Superior temporal gyrus (tissue), 1 donor: ENCODE data around the gene GIPR.
A peak's percentile ranks its signal among the peaks of the same experiment; 100 is the strongest.
"Not testable (repeated sequence)": the region's sequence is repeated elsewhere in the genome, so short reads cannot be mapped to it uniquely, and the experiment has no call there.

Experiments used
- DNase-seq: peaks from one replicate; pipeline ENCODE4 v3.0.0-alpha.2; 2016; ENCODE audit errors: extremely low spot score

GIPR gene

DNA sequence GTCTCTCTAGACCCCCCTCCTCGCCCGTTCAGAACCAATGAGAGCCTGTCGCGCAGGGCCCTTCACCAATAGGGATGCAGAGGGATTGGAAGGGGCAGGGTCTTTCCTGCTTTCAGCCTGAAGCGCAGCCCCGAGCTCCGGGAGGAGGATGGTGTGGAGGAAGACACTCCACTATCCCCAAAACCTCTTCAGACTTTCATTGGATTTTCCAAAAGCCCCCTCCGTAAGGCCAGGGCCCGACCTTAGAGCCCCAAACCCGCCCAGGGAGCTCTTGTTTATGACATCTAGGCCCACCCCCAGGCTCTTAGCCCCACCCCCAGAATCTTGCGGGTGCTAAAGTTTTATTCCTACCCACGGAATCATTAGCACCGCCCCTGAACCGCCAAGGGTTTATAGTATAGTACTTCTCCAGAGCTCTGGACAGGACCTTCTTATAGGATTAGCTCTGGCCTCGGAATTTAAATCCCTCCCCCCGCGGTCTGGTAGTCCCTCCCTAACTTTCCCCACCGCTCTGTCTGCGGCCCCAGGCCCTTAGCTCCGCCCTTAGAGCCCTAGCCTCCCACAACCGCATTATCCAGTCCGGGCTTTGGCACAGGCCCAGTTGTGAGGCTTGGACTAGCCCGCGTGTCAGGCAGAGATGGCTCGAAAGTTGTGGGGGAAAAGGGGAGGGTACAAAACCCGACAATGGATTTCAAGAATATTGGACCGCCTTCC is 22.2 kb upstream of the GIPR start:
- DNase-seq = peak; percentile 99

DNA sequence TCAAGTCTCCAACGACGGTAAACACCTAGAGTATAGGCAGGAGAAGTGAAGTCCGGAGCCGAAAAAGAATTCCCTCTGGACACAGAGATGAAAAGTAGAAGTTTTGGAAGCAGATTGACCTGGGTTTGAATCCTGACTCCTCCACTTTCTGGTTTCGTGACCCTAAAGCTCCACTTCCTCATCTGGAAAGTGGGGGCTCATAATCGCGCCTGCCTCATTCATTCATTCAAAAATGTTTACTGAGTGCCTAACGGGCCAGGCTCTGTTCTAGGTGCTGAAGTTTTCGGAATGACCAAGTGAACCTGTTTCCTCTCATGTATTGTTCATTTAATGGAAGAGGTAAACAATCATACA is 21.7 kb upstream of the GIPR start:
- no peak for DNase-seq

DNA sequence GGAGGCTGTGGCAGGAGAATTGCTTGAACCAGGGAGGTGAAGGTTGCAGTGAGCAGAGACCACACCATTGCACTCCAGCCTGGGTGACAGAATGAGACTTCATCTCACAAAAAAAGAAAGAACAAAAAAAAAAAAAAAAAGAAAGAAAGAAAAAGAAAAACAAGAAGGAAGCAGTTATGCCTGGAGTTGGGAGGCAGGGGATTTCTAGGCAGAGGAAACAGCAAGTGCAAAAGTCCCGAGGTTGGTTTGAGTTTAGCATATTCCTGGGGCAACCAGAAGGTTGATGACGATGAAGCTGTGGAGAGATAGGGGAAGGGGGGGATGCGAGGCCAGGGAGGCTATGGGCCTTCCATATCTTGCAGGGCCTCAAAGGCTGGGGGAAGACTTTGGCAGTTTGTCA is 17.3 kb upstream of the GIPR start:
- DNase-seq = no peak

DNA sequence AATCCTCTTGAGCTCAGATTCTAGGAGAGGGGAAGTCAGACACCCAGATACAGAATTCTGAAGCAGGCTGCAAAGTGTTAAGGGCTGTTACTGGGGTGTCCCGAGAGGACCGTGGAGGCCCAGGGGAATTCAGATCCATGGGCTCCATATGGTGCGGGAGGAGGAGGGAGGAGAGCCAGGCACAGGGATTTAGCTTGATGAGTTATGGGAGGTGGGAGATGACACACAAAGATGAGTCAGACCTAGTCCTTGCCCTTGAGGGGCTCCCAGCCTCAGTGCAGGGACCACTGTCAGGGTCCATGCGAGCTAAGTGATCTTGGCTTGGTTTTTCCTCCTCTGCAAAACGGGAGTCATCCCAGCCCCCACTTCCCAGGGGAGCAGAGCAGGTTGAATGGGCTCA is 14.4 kb upstream of the GIPR start:
- DNase-seq = no peak

DNA sequence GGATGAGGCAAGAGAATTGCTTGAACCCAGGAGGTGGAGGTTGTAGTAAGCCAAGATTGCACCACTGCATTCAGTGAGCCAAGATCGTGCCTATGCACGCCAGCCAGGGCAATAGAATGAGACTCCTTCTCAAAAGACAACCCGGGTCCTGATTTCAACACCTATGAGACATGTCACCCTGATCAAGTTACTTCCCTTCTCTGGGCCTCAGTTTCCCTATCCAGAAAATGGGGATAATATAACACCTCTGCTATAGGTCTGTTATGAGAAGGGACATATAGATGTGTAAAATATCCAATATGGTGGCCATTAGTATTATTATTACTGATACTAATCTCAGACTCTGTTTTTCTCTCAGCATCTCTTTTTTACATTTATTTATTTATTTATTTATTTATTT is 12.9 kb upstream of the GIPR start:
- no peak for DNase-seq

DNA sequence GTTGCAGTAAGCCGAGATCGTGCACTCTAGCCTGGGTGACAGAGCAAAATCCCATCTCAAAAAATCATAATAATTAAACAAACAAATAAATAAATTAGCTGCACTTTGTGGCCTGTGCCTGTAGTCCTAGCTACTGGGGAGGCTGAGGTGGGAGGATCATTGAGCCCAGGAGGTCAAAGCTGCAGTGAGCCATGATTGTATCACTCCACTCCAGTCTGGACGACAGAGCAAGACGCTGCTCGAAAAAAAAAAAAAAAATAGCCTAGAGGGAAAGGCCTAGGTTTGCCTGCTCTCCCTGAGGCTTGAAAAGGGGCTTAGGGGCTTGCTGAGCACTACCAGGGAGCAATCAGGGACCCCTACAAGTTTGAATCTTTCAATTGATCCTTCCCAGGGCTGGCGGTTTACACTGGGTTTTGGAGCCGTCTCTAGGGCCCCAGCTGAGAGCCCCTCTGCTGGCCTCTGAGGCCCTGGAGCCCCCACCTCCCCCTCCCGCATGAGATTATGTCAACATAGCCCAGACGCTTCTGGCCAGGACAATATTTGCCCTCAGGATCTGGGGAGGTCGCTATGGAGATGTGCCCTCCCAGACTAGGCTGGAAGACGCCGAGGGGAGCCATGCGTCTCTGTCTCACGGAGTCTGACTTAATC is 10.4 kb upstream of the GIPR start:
- no peak for DNase-seq

DNA sequence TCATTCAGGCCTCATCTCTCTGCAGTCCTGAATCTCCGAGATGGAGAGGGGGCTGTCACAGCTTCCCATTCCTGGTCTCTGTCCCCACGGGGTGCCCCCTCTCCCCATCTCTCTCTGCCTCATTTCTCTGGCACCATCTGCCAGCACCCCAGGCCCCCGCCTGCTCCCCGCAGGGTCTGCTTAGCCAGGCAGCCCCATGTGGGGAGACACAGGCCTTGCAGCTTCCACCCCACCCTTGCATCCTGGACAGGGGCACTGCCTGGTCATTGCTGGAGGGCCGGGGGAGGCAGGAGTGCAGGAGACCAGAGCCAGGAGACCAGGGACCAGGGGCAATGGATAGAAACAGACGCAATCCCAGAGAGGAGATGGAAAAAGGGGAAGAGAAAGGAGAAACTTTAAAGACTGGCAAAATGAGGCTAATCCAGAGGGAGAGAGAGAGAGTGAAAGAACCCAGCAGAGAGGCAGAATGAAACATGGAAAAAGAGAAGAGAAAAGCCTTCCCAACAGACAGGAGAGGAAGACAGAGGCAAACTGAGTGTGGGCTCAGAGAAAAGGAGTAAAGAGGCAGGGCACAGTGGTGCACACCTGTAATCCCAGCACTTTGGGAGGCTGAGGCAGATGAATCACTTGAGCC is 8.8 kb upstream of the GIPR start:
- DNase-seq = no peak

DNA sequence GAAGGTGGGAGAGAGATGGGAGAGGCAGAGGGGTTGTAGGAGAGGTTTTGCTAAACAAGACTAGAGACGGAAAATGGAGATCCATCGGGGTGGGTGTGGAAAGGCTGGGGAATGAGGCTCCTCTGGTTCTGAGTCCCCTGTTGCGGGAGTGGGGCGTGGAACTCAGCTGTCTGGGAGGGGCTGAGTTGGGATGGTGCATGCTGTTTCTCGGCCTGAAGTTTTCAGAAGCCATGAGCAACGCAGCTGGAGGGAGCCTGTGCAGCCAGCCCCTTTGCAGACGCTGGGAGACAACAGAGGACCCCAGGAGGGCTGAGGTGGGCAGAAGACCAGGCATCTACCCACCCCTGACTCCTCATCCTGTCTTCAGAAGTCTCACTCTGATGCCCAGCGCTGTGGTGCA is 7.4 kb upstream of the GIPR start:
- no peak for DNase-seq

DNA sequence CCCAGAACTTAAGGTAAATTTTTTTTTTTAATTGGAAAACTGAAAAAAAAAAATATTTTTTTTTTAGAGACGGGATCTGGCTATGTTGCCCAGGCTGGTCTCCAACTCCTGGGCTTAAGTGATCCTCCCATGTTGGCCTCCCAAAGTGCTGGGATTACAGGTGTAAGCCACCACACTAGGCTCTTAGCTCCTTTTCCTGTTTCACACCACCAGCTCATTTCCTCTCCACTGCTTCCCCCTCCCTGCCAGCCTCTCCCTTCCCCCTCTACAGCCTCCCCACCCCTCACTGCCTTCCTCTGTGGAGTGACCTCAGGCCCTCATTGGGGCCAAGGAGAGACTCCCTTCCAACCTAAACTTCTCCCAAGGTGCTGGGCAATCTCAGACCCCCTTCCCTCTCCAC is 4.2 kb upstream of the GIPR start:
- no peak for DNase-seq

DNA sequence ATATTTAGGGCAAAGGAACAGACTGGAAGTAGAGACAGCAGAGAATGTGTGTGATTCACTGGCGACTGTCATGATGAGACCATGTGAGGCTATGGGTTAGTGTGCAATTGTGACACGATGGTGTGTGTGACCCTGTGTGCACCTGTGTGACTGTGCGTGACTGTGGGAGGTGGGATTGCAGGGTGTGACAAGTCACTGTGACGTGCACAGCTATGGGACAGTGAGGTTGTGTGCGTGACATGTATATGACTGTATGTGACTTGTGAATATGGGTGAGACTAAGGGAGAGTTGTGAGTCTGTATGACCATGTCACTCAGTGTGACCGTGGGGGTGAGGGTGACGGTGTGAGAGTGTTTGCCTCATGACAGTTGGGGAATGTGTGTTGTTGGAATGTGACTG is 3.4 kb upstream of the GIPR start:
- no peak for DNase-seq

DNA sequence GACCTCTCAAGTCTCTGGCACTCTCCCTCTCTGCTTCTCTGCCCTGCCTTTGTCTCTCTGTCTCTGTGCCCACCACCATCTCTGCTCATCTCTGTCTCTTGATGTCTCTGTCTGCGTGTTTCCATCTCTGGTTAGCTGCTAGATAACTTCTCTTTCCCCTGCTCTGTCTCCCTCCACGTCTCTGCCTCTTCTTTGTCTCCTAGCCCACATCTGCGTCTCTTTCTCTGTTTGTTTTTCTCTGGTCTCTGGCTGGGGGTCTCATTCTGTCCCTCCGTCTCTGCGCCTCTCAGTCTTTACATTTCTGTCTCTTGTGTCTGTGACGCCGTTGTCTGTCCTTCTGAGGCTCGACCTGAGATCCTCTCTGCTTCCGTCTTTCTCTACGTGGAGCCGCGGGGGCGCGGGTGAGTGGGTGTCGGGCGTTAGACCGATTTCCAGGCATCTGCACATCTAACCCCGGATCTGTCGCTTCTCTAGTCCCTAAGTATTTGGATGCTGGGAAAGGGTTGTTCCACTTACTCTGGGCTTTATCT is 386 bp downstream of the GIPR start:
- DNase-seq = no peak

DNA sequence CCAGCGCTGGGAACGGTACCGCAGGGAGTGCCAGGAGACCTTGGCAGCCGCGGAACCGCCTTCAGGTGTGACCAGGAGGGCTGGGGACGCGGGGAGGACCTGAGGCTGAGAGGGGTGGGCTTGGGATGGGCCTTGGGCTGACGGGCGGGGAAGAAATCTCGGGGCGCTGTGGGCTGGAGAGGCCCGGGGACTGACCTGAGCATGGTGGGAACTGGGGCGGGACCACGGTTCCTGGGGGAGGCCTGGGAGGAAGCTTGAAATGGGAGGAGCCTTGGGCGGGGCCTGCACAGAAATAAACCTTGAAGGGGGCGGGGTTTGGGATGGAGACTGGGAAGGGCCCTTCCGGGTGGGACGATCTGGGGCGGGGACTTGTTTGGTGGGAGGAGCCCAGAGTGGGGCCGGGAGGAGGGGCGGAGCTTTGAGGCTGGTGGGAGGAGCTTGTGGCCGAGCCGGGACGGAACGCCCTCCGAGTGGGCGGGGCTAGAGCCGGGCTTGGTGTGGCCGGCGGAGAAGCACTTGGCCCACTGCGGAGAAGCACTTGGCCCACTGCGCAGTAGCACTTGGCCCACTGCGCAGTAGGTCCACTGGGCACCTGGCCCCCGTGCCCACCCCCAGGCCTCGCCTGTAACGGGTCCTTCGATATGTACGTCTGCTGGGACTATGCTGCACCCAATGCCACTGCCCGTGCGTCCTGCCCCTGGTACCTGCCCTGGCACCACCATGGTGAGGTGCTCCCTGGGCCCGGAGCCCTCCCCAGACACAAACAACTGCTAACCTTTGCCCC is 2.8 kb downstream of the GIPR start:
- peak; percentile 61 for DNase-seq

DNA sequence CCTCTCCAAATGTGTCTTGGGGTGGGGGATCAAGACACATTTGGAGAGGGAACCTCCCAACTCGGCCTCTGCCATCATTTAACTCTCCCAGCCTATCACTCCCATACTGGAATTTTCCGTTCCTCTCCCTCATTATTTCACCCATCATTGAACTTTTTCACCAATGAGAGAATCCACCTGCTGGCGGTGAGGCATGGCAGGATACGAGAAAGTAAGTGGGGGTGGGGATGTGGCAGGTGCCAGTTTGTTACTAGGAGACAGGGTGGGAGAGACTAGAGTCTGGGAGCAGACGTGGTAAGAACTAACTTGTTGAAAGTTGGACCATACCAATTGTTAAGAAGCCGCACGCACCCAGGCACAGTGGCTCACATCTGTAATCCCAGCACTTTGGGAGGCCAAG is 6.9 kb downstream of the GIPR start:
- no peak for DNase-seq

DNA sequence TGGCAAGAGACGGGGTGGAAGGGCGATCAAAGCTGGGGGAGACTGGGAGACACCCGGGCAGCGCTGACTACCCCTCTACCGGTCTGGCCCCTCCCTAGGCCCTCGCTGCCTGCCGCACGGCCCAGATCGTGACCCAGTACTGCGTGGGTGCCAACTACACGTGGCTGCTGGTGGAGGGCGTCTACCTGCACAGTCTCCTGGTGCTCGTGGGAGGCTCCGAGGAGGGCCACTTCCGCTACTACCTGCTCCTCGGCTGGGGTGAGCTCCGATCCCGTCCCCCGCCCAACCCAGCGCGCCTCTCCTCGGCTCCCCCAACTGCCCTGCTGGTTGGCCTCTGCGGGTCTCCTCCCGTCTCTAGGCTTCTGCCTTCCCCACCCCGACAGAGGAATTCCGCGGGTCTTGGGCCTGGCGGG is 8.8 kb downstream of the GIPR start:
- DNase-seq = no peak

DNA sequence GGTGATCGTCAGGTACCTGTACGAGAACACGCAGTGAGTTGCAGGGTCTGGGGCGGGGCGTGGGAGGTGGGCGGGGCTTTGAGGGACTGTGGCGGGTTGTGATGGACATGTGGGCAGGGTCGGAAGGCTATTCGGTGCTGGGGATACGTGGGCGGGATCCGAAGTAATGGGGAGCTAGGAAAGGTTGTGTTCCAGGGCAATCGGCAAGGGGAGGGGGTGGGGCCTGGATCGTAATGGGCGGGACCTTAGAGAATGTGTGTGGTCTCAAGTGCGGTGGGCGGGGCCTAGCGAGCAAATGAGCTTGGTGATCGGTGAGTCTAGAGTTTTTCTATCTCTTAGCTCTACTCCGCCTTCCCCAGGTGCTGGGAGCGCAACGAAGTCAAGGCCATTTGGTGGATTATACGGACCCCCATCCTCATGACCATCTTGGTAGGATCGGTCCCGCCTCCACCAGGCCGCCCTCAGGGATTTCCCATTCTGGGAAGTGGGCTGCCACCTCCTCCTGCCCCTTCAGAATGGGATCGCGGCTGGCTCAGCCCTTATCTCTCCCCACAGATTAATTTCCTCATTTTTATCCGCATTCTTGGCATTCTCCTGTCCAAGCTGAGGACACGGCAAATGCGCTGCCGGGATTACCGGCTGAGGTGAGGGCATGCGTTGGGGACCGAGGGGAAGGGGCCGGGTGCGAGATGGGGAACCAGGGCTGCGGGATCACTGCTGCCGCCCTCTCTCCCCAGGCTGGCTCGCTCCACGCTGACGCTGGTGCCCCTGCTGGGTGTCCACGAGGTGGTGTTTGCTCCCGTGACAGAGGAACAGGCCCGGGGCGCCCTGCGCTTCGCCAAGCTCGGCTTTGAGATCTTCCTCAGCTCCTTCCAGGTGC is 9.6 kb downstream of the GIPR start:
- peak; percentile 58 for DNase-seq

DNA sequence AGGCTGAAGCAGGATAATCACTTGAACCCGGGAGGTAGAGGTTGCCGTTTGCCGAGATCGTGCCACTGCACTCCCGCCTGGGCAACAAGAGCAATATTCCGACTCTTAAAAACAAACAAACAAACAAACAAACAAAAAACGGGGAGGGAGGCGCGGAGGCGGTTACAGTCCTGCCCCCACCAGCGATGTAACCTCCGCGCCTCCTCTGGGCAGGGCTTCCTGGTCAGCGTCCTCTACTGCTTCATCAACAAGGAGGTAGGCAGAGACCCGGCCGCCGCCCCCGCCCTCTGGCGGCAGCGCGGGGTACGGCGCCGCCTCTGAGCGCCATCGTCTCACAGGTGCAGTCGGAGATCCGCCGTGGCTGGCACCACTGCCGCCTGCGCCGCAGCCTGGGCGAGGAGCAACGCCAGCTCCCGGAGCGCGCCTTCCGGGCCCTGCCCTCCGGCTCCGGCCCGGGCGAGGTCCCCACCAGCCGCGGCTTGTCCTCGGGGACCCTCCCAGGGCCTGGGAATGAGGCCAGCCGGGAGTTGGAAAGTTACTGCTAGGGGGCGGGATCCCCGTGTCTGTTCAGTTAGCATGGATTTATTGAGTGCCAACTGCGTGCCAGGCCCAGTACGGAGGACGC is 13.5 kb downstream of the GIPR start:
- peak; percentile 85 for DNase-seq

DNA sequence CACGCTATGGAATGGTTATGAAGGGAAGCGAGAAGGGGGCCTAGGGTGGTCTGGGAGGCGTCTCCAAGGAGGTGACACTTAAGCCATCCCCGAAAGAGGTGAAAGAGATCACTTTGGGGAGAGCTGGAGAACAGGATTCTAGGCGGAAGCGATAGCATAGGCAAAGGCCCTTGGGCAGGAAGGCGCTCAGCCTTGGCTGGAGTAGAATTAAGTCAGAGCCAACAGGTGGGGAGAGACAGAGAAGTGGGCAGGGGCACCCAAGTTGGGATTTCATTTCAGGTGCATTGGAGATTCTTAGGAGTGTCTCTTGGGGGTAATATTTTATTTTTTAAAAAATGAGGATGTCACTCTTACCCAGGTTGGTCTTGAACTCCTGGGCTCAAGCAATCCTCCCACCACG is 14.1 kb downstream of the GIPR start:
- no peak for DNase-seq

DNA sequence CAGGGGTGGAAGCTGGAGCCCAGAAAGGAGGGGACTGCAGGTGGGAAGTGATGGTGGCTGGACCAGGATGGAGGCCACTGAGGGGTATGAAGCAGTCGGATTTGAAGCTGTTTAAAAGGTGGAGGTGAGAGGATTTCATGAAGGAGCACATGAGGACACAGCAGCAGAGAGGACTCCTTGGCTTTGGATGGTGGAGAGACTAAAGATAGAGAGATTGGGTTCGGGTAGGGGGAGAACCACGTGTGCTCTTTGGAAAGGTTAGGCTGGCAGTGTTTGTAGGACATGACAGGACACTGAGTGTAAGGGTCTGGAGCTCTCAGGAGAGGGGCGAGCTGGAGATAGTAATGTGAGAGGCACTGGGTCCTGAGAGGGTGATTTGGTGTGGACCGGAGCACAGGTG is 14.9 kb downstream of the GIPR start:
- DNase-seq = no peak

DNA sequence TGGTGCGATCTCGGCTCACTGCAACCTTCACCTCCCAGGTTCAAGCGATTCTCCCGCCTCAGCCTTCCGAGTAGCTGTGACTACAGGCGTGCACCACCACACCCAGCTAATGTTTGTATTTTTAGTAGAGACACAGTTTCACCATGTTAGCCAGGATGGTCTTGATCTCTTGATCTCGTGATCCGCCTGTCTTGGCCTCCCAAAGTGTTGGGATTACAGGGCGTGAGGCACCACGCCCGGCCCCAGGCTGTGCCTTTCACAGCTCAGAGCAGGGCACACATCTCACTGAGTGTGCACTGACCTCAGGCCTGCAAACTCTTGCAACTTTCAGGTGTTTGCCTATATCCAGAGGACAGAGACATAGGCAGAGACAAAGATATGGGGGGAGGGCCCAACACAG is 17.0 kb downstream of the GIPR start:
- DNase-seq = not testable (repeated sequence)

DNA sequence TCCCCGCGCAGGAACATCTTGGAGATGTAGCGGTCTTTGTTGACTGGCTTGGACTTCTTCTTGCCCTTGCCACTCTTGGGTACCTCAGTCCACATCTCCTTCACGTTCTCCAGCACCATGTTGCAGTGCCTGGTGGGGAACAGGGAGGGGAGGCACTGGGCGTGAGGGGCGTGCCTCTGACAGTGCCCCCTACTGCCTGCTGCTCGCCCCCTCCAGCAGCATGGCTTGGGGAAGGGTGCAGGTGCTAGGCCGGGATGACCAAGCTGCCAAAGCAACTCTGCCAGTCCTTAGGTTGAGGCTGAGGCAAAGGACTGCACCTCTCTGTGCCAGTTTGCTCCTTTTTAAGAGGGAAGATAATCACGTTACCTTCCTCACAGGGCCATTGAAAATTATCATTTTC is 19.6 kb downstream of the GIPR start:
- no peak for DNase-seq
